ENCODE measurements around the gene JMJD8.
"Not testable (repeated sequence)": the region's sequence is repeated elsewhere in the genome, so short reads cannot be mapped to it uniquely, and the experiment has no call there.

The JMJD8 gene

GRCh38 chr16:721765-722540, 37.8 kb upstream of the JMJD8 start:
- DNase-seq: no peak

- peak; percentile 78 for DNase-seq
These were observed 37.0 kb upstream of the JMJD8 start, which contains the start of gene ANTKMT for GRCh38 chr16:720990-721764. ANTKMT (plus strand) TSS chr16:721146; CDS start chr16:721275, 129 bp downstream.

GRCh38 chr16:720447-720989, 36.4 kb upstream of the JMJD8 start:
- DNase-seq: peak; percentile 29

GRCh38 chr16:719815-720446, 35.8 kb upstream of the JMJD8 start:
- no peak for DNase-seq

GRCh38 chr16:718922-719321, 34.8 kb upstream of the JMJD8 start:
- no peak for DNase-seq

GRCh38 chr16:718389-718788, 34.3 kb upstream of the JMJD8 start:
- no peak for DNase-seq

- DNase-seq: no peak
These were observed 33.5 kb upstream of the JMJD8 start for GRCh38 chr16:717450-718245.

GRCh38 chr16:716768-717325, 32.7 kb upstream of the JMJD8 start:
- DNase-seq: no peak

- DNase-seq: no peak
These were observed 32.0 kb upstream of the JMJD8 start for GRCh38 chr16:716200-716568.

GRCh38 chr16:715477-716199, 31.5 kb upstream of the JMJD8 start:
- DNase-seq: no peak

- peak; percentile 68 for DNase-seq
These were observed 30.7 kb upstream of the JMJD8 start, which contains the start of gene METRN for GRCh38 chr16:714558-715476. METRN (plus strand) TSS chr16:715118; CDS start chr16:715290, 172 bp downstream.

- no peak for DNase-seq
These were observed 29.9 kb upstream of the JMJD8 start for GRCh38 chr16:714079-714478.

GRCh38 chr16:712740-713250, 28.7 kb upstream of the JMJD8 start:
- DNase-seq: not testable (repeated sequence)

- peak; percentile 44 for DNase-seq
These were observed 27.6 kb upstream of the JMJD8 start for GRCh38 chr16:711548-712320.

- DNase-seq: no peak
These were observed 26.9 kb upstream of the JMJD8 start for GRCh38 chr16:711084-711483.

- no peak for DNase-seq
These were observed 26.5 kb upstream of the JMJD8 start for GRCh38 chr16:710500-711075.

GRCh38 chr16:709566-710499, 25.7 kb upstream of the JMJD8 start:
- peak; percentile 51 for DNase-seq

- DNase-seq: no peak
These were observed 24.8 kb upstream of the JMJD8 start for GRCh38 chr16:708959-709358.
